GM21423 (cell line): ENCODE results near the gene HDAC1.
"Not testable (repeated sequence)": the region's sequence is repeated elsewhere in the genome, so short reads cannot be mapped to it uniquely, and the experiment has no call there.

Source experiments
- ATAC-seq: cut with Tn5 transposase; IDR thresholded peaks from one replicate; pipeline ENCODE4 v1.9.1; 2021; ENCODE audit warnings: mild to moderate bottlenecking, moderate library complexity; ENCODE audit not compliant: unreplicated experiment

Gene HDAC1

DNA sequence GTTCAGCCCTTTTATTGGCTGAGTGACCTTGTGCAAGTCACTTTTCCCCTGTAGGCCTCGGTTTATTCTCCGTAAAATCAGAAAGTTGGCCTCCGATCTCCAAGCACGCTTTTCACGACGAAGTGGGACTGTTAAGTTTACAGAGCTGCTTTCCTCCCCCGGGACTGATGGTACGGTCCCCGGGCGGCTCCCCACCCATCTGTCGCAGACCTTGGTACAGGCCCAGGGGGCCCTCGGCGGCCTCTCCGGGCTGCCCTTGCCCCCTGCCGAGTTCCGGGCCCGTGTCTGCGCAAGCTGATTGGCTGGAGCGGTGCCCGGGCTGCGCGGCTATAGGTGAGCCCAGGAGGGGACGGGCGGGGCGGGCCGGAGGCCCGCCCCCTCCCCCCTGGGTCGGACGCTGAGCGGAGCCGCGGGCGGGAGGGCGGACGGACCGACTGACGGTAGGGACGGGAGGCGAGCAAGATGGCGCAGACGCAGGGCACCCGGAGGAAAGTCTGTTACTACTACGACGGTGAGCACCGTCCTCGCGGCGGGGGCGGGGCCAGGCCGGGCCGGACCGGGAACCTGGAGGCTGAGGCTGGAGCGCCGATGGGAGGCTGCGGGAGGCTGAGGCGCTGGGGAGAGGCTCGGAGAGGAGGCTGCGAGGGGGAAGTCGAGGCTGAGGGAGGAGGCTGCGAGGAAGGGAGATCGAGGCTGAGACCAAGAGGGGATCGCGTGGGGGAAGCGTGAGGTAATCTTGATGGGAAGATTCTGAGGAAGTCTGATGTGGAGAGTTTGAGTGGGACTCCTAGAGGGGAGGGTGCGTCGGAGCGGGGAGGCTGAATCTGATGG, at the start of gene HDAC1:
Gene HDAC1 (plus strand): TSS at position 376 of the 831 bp plus-strand sequence. CDS start 87 bp downstream, at position 463.
- peak; percentile 96 for ATAC-seq

DNA sequence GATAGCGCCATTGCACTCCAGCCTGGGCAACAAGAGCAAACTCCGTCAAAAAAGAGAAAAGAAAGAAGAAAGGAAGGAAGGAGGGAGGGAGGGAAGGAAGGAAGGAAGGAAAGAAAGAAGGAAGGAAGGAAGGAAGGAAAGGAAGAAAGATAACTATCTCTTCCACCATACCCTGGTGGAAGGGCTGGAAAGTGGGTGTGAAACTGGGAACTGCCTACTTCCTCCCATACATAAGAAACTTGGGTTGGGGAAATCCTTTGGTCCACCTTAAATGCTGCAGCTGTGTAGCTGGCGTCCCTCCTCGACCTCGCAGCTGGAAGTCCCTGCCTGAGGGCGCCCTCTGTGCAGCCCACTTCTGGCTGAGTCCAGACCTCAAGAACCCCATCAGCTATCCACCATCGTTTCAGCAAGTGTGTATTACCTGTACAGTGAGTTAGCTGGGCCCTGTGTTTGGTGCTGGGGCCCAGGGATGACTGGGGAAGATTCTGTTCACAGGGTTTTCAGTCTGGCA, 49.5 kb upstream of the HDAC1 start:
- ATAC-seq: no peak

DNA sequence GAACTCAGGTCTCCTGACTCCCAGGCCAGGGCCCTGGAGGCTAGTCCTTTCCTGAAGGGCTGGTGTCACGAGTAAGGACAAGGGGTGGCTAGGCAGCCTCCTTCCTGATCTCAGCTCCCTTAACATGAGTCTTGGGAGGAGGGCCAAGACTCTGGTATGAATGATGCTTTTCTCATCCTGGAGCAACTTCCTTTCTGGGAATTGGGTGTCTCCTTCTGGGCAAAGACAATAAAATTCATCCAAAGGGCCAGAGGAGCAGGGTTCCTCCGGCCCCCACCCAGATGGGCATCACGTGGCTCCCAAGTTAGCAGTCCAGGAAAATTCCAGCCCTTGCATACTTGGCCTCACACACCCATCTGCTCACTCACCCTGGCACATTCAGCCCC, 45.0 kb upstream of the HDAC1 start, which contains the start of gene FAM167B:
Gene FAM167B (plus strand): TSS at position 335 of the 386 bp plus-strand sequence. CDS start 200 bp downstream, outside the sequence.
- ATAC-seq: no peak

DNA sequence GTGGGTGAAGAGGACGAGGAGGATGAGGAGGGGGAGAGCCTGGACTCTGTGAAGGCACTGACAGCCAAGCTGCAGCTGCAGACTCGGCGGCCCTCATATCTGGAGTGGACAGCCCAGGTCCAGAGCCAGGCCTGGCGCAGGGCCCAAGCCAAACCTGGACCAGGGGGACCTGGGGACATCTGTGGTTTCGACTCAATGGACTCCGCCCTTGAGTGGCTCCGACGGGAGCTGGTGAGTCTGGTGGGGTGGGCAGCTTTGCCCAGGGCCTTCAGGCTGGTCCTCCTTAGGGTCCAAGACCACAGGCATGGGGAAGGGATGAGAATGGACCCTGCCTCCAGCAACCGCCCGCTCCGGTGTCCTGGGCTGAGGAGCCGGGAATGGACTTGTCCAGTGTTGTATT, 44.4 kb upstream of the HDAC1 start:
- ATAC-seq: no peak

DNA sequence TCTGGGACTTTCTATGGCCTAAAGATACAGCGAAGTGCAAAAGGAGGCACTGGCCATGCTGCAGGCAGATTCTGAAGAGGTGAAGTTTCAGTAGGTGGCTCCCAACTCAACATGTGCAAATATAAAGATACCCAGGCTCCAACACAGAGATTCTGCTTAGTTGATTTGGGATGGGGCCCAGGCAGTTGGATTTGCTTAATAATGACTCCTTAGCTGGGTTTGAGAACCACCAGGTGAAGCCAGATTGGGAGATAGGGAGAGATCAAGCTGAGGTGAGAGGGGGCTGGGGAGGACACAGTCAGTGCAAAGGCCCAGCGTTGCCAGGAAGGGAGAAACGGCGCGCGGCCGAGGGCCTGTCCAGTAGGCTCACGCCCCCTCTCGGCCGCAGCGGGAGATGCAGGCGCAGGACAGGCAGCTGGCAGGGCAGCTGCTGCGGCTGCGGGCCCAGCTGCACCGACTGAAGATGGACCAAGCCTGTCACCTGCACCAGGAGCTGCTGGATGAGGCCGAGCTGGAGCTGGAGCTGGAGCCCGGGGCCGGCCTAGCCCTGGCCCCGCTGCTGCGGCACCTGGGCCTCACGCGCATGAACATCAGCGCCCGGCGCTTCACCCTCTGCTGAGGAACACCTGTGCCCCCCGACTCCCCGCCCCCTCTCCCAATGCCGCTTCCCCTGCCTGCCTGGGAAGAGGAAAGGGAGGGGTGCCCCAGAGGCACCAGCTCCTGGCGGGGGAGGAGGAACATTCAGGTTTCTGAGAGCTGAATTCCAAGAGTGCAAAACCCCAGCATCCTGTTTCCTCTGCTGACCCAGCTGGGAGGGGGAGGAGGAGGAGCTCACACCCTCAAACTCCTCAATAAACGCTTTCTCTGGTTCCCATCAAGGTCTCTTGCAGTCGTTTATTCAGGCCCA, 43.6 kb upstream of the HDAC1 start:
- ATAC-seq: peak; percentile 37

DNA sequence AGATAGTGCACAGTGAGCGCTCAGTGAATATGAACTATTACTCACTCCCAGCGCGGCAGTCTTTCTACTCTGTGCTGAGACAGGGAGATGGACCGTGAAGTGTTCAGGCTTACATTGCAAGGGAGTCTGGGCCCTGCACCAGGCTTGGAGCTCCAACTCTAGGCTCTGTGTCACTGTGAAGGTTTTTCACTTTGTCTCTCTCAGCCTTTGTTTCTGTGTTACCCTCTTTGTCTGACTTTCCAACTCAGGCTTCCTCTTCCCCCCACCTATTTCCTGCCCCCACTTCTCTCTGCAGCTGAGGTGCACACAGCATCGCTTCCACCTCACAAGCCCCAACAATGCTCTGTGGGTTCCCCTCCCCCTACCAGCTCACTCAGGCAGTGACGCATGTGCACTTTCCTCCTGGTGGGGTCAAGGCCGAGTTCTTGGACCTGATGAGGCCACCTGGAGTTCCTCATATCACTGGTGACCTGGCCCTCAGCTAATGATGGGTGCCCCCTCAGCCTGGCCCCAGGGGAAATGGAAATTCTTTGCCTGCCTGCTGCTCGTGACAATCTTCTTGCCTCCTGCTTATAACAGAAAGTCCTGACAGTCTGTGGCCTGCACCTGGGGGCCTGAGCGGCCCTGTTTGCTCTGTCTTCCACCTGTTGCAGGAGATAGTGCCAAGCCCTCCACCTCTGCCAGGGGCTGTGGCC, 41.9 kb upstream of the HDAC1 start:
- ATAC-seq: peak; percentile 70

DNA sequence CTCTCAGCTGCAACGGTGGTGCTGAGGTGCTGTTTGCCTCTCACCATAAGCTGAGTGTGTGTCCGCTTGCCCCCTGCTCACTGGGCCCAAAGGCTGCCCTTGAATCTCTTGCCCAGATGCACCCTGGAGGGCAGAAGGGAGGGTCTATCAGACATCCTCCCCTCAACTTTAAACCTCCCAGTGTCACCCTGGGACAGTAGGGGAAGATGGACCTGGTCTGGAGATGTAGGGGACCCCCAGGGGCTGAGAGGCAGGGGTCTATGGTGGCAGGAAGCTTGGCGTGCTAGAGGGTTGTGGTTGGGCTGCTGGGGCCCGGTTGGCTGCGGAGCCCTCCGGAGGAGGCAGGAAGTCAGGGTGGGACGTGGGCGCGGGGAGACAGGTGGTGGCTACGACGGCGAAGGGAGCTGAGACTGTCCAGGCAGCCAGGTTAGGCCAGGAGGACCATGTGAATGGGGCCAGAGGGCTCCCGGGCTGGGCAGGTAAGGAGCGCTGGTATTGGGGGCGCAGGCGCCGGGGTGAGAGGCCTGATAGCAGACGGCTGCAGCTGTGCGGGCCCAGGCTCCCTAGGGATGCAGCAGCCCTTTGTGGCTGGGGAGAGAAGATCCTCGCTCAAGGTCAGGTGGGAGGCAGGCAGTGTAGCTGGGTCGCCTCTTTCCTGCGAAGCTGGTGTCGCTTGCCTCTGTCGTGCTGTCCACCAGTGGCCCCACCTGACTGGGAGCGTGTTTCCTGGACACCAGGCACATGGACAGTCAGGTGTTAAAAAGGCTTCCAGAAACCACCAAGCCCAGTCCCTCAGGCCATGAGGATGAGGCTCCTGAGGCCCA, 40.8 kb upstream of the HDAC1 start, which contains the start of gene LCK:
Gene LCK (plus strand): TSS at position 373 of the 824 bp plus-strand sequence. CDS start 23,065 bp downstream, outside the sequence.
- peak; percentile 25 for ATAC-seq

DNA sequence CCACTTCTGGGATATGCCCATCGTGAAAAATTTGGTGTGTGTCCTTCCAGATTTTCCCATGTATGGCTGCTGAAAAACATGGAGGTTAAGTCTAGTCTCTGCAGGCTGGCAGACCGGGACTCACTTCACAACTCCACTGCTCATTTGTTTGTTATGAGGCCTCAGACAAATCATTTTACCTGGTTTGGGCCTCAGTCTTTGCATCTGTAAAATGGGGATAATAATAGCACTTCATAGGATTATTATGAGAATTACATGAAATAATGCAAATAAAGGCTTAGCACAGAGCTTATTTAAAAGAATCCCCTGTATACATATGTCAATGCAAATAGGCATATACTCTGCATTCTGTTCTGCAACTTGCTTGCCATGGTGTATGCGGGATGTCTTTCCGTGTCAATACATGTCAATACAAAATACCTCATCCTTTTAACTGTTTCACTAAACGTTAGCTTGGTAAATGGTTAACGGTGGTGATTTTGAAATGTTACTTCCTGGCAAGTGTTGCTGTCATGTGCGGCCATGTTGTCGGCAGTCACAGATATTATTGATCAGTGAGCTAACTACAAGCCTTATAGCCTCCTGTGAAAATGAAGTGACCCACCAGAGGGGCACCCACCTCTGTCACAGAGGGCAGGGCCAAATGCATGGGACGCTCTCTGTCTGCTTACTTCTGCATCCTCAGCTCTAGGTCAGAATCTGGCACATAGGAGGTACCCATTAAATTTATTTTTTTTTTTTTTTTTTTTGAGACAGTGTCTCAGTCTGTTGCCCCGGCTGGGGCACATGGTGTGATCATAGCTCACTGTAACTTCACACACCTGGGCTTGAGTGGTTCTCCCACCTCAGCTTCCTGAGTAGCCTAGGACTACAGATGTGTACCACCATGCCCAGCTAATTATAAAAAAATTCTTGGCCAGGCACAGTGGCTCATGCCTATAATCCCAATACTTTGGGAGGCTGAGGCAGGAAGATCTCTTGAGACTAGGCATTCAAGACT, 36.5 kb upstream of the HDAC1 start:
- no peak for ATAC-seq

DNA sequence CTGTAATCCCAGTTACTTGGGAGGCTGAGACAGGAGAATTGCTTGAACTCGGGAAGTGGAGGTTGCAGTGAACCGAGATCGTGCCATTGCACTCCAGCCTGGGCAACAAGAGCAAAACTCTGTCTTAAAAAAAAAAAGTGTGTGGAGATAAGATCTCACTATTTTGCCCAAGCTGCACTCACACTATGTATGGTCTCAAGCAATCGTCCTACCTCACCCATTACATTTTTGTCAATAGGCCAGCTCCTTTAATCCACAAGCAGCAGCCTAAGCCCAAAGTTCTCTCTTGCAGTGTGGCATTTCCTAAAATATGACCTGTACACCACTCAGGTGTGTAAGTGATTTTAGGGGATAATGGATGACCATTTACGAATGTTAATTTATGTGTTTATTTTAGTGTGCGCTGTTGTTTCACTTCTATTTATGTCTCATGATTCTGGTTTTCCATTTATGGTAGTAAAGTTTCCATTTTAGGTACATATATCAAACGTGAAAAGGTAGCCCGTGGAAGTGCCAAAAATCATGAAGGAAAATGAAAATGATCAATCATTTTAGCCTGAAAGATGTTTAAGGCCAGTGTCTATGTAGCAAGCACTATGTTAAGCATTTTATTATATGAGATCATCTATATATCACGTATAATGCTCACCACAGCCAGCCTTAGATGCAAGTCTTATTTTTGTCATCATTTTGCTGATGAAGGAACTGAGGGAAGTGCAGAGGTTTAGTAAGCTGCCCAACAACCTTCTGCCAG, 35.2 kb upstream of the HDAC1 start:
- no peak for ATAC-seq

DNA sequence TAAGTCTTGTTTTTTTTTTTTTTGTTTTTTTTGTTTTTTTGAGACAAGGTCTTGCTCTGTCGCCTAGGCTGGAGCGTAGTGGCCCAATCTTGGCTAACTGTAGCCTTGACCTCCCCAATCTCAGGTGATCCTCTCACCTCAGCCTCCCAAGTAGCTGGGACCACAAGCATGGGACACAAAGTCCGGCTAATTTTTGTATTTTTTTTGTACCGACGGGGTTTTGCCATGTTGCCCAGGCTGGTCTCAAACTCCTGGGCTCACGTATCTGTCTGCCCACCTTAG, 34.7 kb upstream of the HDAC1 start:
- ATAC-seq: no peak

DNA sequence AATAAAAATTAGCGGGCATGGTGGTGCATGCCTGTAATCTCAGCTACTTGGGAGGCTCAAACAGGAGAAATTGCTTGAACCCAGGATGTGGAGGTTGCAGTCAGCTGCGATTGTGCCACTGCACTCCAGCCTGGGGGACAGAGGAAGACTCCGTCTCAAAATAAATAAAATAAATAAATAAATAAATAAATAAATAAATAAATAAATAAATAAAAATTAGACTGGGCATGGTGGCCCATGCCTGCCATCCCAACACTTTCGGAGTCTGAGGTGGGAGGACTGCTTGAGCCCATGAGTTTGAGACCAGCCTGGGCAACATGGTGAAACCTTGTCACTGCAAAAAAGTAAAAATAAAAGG, 28.7 kb upstream of the HDAC1 start:
- not testable (repeated sequence) for ATAC-seq

DNA sequence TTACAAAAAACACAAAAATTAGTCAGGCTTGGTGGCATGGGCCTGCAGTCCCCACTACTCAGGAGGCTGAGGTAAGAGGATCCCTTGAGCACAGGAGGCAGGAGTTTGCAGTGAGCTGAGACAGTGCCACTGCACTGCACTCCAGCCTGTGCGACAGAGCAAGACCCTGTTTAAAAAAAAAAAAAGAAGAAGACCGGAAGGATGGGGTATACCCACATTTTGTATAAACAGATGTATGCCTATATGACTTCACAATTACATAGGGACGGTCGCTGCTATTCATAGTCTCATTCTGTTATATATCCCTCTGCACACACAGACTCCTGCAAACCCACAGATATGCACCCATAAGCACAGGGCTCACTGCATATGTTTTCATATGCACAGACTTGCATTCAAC, 28.1 kb upstream of the HDAC1 start:
- peak; percentile 44 for ATAC-seq

DNA sequence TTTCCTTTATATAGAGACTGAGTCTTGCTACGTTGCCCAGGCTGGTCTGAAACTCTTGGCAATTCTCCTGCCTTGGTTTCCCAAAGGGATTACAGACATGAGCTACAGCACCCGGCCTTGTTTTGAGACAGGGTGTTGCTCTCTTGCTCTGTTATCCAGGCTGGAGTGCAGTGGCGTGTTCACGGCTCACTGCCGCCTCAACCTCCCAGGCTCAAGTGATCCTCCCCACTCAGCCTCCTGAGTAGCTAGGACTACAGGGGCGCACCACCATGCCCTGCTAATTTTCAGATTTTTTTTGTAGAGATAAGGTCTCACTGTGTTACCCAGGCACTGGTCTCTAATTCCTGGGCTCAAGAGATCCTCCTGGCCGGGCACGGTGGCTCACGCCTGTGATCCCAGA, 26.0 kb upstream of the HDAC1 start:
- no peak for ATAC-seq

DNA sequence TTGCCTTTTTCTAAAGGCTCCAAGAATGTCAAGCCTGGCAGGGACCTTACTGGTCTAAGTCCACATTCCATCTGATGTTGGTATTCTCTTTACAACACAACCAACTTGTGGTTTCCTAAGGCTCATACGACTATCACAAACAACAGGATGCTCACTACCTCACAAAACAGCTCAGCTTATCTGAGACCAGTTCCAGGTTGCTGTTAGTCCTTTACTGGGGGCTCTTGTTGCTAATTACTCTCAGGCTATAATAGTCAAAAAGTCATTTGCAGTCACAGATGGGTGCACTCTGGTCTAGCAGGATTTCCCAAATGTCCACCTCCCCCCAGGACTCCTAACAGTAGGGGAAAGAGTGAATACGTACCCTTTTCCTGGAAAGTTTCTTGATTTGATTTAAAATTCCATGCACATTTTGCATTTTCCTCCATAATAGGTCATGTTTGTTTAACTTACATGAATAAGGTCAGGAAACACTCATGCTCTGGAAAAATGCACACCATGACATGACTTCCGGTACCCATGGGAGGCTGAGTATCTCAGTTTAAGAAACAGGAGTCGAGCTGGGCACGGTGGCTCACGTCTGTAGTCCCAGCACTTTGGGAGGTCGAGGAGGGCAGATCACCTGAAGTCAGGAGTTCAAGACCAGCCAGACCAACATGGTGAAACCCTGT, 24.8 kb upstream of the HDAC1 start:
- no peak for ATAC-seq

DNA sequence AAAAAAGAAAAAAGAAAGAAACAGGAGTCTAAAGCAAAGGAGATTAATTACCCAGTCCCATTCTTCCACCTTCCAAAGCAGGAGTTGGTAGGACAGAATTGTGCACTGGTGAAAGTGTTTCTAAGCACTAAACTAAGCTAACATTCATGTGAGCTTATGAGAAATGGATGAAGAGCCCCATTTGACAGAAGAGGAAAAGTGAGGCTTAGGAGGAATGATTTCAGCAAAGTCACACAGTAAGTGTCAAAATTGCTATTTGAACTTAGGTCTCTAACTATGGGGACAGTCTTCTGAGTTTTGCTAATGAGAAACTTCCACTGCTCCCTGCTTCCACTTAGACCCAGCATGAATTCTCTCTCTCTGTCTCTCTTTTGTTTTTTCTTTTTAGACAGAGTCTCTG, 22.1 kb upstream of the HDAC1 start:
- ATAC-seq: no peak

DNA sequence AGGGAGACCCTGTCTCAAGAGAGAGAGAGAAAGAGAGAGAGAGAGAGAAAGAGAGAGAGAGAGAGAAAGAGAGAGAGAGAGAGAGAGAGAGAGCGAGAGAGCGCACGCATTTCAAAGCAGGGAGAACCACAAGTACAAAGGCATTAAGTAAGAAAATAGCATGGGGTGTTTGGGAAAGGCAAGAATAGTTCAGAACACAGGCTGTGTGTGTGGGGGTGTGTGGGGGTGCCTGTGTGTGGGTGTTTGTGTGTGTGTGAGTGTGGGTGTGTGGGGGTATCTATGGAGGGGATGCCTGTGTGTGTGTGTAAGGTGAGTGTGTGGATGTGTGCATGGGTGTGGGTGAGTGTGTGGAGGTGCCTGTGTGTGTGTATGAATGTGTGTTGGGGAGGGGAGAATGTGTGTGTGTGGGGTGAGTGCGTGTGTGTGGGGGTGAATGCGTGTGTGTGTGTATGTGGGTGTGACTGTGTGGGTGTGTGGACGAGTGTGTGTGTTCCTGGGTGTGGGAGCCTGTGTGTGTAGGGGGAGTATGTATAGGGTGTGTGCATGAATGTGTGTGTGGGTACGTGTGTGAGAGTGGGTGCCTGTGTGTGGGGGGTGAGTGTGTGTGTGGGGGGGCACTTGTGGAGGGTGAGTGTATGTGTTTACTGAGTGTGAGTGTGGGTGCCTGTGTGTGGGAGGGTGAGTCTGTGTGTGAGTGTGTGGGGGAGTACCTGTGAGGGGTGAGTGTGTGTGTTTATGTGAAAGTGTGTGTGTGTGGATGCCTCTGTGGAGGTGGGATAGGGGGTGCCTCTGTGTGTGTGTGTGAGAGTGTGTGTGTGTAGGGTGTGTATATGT, 19.1 kb upstream of the HDAC1 start:
- no peak for ATAC-seq
